Measurements from ENCODE around the gene MUC2. TPM values are rescaled to one million over a fixed set of nuclear protein-coding genes. Genes with fewer than 3 reads are reported as not detected.

Gene MUC2
- total RNA-seq, 6 experiments from 2014 or later: 0.04 TPM; not detected in 5

DNA sequence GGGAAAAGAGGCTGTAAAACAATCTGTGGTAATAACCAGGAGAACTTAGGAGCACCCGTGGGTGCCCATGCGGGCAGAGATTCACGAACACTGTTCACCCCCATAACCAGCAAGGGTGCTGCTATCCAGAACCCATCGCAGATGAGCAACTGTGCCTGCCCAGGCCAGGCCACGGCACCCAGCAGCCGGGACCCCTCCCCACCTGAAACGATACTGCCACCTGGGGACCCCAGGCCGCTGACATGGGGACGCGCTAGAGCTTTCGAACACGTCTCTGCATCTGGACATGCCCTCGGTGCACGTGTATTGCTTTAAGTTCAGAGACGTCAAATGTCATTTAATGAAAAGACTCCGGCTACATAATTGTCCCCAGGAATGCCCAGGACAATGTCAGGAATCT is 14.3 kb upstream of the MUC2 start:
- Histone ChIP-seq H3K36me3 (no peaks in the 10 kb centered on the region), H3K4me3 (no peak overlapping the region), H3K4me1 (no peaks in the 10 kb centered on the region), H3K27ac (no peak overlapping the region), H3K9me3 (no peaks in the 10 kb centered on the region), H3K27me3 (no peaks in the 10 kb centered on the region)
- intact Hi-C loops (cut with DNase I): no loop called here
- TF ChIP-seq, protein P1, sequence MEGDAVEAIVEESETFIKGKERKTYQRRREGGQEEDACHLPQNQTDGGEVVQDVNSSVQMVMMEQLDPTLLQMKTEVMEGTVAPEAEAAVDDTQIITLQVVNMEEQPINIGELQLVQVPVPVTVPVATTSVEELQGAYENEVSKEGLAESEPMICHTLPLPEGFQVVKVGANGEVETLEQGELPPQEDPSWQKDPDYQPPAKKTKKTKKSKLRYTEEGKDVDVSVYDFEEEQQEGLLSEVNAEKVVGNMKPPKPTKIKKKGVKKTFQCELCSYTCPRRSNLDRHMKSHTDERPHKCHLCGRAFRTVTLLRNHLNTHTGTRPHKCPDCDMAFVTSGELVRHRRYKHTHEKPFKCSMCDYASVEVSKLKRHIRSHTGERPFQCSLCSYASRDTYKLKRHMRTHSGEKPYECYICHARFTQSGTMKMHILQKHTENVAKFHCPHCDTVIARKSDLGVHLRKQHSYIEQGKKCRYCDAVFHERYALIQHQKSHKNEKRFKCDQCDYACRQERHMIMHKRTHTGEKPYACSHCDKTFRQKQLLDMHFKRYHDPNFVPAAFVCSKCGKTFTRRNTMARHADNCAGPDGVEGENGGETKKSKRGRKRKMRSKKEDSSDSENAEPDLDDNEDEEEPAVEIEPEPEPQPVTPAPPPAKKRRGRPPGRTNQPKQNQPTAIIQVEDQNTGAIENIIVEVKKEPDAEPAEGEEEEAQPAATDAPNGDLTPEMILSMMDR (IDR thresholded peaks at IDR 0.05): no peak
- no peak for TF ChIP-seq POLR2A (IDR thresholded peaks at IDR 0.05)
- WGBS (ENCODE audit: insufficient coverage, low coverage, low lambda C conversion rate, missing lambda C conversion rate): 72% methylated on average over 7 of the region's 16 CpGs
- no peak for ATAC-seq
- DNase-seq: no peak

DNA sequence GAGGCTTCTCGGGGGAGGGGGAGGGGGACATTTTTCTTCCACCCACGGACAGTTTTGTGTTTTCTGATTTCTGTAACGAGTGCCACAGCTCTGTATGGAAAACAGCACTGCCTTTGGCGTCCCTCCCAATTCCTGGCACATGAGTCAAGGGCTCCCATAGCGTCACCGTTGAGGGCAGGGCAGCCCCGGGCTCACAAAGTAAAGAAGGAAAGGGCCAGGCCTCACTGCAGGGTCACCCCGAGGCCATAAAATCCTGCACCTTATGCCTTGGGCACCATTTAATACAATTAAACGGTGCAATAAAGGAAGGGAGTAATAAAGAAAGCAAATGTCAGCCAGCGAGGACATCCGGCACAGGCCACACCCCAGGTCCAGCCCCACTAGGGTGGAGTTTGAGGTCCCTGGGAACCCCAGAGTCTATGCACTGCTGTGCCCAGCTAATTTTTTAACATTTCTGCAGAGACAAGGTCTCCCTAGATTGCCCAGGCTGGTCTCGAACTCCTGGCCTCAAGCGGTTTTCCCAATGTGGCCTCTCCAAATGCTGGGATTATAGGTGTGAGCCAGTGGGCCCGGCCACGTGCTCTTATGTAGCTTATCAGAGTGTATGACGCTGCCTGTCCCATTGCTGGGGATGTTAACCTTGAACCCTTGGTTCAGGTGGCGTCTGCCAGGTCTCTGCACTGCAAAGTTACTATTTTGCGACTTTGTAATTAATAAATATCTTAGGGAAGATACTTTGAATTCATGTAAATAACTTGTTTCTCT is 13.6 kb upstream of the MUC2 start:
- no peak for DNase-seq
- Histone ChIP-seq H3K27me3 (no peaks in the 10 kb centered on the region), H3K9me3 (no peaks in the 10 kb centered on the region), H3K27ac (no peak overlapping the region), H3K4me3 (no peak overlapping the region), H3K36me3 (no peaks in the 10 kb centered on the region), H3K4me1 (no peaks in the 10 kb centered on the region)
- no peak for ATAC-seq
- TF ChIP-seq, protein P1 (IDR thresholded peaks at IDR 0.05): no peak
- 67% methylated on average over 13 of the region's 18 CpGs for WGBS (ENCODE audit: insufficient coverage, low coverage, low lambda C conversion rate, missing lambda C conversion rate)
- intact Hi-C loops (cut with DNase I): no loop called here

DNA sequence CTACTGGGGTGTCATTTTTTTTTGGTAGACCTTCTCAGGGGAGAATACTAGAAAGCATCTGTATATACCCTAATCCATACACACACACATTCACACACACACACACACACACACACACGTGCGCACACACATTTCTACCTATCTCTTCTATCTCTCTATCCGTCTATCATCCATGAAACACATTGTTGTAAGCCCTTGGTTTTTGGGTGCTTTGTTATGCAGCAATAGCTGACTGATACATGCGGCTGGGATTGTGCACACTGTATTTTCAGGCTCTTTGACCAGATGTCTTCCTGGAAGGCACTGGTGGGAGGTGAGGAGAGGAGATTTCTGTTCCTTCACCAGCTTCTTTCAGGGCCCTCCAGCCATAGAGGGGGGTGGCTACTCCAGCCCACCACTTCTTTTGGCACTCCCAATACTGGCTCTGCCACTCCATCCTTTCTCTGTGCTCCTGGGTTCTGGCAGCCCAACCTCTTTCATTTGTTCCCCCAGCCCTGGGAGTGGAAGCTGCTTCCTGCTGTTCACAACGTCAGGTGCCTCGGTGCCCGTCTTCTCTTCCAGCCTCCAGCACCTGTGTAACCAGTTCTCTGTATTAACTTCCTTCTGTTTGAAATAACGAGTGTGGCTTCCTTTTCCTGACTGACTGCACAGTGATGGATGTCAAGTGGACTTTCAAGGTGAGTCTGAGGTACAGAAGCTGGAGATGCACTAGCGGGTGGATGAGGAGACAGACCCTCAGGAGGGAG is 12.4 kb upstream of the MUC2 start:
- no peak overlapping the region for H3K27ac ChIP-seq
- TF ChIP-seq, protein P1 (IDR thresholded peaks at IDR 0.05): no peak
- no peak for TF ChIP-seq POLR2A (IDR thresholded peaks at IDR 0.05)
- WGBS (ENCODE audit: insufficient coverage, low coverage, low lambda C conversion rate, missing lambda C conversion rate): 66% methylated on average over 9 of the region's 9 CpGs
- H3K27me3 ChIP-seq: no peaks in the 10 kb centered on the region
- H3K36me3 ChIP-seq: no peaks in the 10 kb centered on the region
- H3K9me3 ChIP-seq: no peaks in the 10 kb centered on the region
- no peak for DNase-seq
- H3K4me3 ChIP-seq: no peak overlapping the region
- intact Hi-C loops (cut with DNase I): no loop called here
- H3K4me1 ChIP-seq: no peaks in the 10 kb centered on the region
- ATAC-seq: no peak

DNA sequence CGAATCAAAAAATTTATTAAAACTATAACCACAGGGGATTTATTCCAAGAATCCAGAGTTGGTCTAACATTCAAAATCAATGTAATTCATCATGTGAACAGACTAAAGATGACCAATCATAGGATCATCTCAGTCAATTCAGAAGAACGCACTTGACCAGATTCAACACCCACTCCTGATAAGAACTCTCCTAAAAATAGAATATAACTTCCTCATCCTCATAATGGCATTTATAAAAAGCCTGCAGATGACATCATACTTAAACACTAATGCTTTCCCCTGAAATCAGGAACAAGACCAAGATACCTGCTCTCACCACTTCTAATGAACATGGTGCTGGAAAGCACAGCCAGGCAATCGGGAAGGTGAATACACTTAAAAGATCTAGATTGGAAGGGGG is 10.5 kb upstream of the MUC2 start:
- intact Hi-C loops (cut with DNase I): no loop called here
- Histone ChIP-seq H3K27ac (no peak overlapping the region), H3K27me3 (no peaks in the 10 kb centered on the region), H3K4me3 (no peak overlapping the region), H3K36me3 (no peaks in the 10 kb centered on the region), H3K9me3 (no peaks in the 10 kb centered on the region), H3K4me1 (no peaks in the 10 kb centered on the region)
- TF ChIP-seq POLR2A (IDR thresholded peaks at IDR 0.05): no peak
- TF ChIP-seq, protein P1 (IDR thresholded peaks at IDR 0.05): no peak
- DNase-seq: no peak
- ATAC-seq: no peak
- 36% methylated on average over 3 of the region's 3 CpGs for WGBS (ENCODE audit: insufficient coverage, low coverage, low lambda C conversion rate, missing lambda C conversion rate)
